GM21423 (cell line): ENCODE results near the gene UBQLN4.

ENCODE experiments used
- ATAC-seq: cut with Tn5 transposase; IDR thresholded peaks from one replicate; pipeline ENCODE4 v1.9.1; 2021; ENCODE audit warnings: mild to moderate bottlenecking, moderate library complexity; ENCODE audit not compliant: unreplicated experiment

Gene UBQLN4

DNA sequence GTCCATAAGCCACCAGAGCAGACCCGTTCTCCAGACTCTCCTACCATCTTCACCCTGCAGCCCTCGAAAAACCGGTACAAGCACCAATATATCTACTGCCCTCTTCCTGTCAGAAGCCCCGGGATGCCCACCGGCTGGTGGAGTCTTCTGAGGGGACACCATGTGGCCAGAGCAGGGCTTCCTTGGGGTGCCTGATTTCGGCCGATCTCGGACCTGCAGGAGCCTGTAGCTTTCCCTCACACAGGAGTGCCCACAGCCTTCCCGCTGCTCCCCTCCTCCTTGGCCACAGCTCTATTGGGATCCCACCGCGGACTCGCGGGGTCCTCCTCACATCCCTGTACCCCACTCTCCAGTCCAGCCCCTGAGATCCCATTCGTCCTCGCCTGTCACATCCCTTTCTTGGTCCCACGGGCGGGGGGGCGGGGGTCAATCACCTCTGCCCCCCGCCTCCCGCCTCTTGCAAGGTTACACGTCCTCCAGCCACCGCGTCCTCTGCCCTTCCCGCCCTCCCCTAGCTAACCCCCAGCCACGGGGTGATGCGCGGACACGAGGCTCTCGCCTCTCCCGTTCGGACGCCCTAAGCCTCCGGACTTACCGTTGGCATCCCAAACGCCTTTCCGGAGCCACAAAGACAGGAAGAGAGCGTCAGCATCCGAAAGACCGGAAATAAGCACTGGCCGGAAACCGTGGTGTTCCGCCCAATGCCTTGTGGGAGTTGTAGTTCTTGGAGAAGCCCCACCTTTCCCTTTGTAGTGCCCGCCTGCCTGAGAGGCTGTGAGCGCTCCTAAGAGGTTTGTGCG, 33.1 kb downstream of the UBQLN4 start, which contains the start of gene SSR2:
SSR2 (minus strand) TSS at position 659 of the 800 bp plus-strand sequence. CDS start 784 bp downstream, outside the sequence.
- peak; percentile 94 for ATAC-seq

DNA sequence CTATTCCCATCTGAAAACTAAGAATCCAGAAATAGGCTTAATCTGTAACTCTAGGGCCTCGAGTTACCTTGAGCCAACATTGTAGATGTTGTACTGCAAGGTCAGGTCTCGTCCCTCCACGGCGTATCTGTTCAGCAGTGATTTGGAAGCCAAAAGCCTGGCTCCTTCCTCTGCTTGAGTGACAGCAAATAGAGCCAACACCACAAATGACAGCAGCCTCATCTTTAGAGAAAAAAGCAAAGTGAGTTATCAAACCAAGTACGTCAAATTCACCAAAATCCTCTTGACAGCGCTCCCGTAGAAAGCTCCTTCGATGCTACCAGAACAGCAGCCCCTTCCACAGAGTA, 33.7 kb downstream of the UBQLN4 start:
- no peak for ATAC-seq

DNA sequence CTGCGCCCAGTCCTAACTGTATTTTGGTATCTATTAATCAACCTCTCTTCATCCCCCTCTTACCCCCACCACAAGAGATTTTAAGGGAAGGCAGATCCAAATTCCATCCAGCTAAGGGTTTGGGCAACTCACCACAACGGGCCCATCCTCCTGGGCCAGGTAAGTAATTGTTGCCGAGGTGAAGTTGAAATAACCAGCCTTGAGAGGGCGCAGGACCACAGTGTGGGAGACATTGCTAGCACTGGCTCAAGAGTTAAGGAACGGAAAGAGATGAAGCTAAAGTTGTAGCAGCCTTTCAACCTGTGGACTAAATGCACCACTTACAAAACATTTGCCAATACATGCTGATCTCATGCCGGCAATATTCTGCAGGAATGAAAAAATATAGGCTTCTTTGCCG, 38.8 kb downstream of the UBQLN4 start:
- no peak for ATAC-seq

DNA sequence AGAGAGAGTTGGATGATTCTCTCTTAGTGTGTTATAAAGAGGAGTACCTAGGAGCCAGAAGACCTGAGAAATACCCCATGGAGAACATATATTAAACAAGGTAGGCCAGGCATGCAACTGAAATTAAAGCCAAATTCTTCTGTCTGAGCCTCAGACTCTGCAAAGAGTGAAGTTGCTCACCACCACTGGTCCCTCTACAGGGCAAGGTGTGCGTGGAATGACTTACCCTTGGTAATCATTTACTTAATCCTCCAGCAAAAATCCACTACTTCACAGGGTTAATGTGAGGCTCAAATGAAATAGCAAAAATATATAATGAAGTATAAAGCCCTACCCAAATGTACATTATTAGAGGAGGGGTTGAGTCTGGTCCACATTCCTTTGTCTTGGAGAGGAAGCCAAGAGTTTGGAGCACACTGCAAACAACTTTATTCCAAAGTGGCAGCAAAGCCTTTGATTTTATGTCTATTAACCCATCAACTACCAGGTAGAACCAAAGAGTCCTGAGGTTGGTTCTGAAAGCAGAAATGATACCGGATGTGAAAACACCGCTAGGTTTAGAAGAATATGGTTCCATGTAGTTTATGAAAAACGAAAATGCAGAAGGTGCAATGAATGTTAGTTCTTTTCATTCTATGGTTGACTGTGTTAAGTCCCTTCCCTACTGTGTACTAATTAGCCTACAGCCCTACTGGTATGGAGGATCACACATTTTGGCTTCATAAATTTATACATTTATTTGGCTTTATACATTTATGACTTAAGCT, 41.4 kb downstream of the UBQLN4 start:
- peak; percentile 86 for ATAC-seq

DNA sequence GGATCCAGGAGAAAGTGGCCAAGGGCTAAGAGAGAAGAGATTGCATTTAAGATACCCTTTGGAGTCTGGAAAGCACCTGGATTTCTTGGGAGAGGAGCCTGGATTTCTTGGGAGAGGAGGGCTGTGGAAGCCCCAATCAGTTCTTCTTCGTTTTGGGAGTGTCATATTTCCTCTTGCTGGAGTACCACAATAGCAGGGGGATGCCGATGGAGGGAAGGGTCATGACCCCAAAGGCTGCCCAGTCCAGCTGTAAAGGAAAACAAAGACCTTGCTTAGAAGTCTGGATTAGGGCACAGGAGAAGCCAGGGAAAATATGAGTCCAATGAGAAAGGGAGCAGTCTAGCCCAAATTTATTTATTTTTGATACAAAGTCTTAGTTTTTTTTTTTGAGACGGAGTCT, 44.2 kb downstream of the UBQLN4 start:
- no peak for ATAC-seq

DNA sequence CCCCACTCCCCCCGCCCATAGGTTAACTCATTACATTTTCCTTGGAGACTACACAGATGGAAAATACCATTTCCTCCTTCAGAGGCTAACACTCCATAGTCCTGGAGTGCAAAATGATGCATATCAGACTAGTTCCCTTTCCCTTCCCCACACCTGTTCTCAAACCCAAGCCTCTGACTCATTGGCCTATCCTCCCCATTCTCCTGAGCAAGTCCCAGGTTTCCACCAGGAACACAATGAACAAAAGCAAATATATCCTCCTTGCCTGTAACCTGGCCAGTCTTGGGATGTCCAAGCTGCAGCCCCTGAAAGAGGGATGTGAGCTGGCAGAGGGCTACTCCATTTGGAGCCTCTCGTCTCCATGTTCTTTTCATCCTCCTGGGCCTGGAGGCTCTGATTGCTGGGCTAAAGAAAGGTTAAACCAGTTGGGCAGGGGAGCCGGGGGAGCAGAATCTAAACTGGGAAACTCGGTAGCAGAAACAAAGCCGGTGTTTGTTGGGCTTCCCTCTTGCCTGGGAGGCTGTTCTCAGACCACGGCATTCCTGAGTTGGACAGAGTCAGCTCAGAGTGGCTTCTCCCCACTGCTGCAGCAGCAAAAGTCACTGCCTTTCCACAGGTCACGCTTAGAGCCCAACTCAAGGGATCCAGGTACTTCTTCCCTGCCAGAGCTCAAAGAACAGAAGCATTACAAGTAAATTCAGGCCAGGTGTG, 46.8 kb downstream of the UBQLN4 start:
- ATAC-seq = no peak

DNA sequence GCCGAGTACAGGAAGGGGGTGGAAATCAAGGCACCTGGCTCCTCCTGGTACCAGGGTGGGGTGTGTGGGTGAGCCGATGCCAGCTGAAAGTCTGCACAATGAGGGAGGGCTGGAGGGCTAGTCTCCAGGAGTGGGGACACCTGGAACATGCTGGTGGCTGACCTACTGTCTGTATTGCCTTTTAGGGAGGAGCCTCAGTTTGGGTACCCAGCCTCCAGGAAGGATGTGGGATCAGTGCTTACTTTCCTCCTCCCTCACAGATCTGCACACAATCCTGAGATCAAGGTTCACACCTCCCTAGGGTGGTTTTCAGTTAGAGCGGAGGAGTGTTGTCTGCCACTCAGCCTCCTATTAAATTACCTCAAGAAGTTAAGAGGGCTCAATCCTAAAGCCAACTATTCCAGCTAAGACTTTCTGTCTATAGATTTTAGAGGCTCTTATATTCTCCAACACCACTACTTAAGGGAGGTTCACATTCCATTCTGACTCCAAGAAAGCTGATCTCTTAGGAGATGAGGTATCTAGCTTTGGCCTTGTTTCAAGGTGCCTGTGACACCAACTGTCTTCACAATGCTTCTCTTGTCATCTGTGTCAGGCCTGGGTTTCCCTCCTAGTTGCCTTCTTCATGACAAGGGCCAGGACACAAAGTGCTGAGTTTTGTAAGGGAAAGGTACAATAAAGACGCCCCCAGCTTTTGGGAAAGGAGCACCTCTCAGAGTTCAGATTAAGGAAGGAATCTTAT, 48.6 kb downstream of the UBQLN4 start:
- no peak for ATAC-seq

DNA sequence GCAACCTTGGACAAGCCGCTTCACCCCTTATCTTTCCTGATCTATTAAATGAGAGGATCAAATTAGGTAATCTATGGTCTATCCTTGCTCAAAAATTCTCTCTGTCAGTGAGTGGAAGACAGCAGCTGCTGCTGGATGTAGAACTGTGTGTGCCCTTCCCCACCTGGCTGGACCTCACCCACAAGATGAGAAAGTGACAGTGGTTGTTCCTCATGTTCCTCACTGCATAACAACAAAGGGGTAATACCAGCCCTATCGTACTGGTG, 49.7 kb downstream of the UBQLN4 start:
- no peak for ATAC-seq

DNA sequence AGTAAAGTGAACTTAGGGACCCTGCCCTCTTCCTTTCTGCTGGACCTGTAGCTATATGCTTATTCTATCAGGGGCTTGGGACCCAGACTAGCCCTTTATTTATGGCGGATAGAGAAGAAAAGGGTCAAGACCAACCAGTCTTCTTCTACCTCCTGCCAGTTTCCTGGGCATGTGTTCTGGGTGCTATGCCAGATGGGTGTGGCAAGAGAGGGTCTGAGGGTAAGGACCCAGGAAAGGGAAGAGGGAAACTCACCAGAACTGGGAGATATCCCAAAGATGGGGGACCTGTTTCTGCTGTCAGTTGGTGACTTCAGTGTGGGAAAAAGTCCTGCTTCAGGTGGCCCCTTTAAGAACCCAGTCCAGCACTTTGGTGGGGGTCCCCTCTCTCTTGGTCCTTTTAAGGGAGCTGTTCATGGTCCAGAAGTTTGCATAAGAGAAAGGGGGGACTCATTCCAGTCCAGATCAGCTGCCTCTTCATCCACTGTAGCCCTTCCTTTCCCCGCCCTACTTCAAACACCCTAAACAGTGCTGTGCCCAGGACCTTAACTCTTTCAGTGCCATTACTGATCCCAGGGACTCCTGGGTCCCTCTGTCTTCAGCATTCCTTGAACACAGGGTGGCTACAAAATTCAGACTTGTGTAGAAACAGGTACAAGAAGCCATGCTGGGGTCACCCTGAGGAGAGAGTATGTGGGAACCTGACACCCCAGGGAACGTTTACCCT, 51.2 kb downstream of the UBQLN4 start:
- no peak for ATAC-seq

DNA sequence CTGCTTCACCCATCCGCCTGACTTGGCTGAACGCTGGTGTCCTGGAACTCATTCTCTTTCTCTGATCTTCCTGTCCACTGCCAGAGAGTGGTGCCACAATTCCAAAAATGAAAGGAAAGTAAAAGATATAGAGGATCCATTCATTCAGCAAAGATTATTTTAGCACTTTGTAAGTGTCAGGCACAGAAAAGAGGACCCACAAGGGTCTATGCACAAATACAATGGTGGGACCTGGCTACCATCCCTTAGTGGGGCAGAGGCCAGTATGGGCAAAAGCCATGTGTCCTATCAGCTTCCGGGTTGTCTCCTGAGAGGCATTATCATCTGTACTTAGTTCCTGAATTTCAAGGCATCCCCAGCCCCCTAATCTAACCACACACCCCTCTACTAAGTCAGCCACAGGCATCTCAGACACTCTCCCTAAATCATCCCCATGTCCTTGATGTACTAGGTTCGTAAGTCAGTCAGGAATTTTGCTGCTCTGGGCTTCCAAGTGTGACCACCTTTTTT, 51.9 kb downstream of the UBQLN4 start:
- no peak for ATAC-seq

DNA sequence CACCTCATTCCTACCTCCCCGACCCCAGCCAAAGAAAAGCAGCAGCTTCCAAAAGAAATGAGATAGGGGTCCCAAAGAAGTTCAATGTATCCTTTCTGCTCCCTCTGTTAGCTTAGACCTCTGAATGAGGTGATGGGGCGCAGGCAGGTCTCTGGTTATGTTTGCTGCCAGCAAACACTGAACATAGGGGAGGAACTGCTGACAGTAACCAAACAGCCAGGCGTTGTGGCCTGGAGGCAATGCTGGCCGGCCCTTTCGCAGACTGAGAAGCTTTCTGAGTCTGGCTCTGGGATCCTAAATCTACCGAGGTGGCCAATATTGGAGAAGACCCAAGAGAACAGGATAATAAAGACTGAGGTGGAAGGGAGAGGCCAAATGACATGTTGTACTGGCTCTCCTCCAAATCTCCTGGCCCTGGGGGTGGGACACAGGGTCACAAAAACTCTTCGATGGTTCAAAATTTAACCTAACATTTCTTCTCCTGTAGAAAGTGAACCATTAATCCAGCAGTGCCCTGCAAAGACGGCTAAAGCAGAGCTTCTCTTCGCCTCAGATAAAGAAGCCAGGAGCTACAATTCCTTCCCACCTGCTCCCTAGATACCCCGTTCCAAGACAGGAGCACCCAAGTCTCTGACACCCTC, 52.5 kb downstream of the UBQLN4 start:
- no peak for ATAC-seq

DNA sequence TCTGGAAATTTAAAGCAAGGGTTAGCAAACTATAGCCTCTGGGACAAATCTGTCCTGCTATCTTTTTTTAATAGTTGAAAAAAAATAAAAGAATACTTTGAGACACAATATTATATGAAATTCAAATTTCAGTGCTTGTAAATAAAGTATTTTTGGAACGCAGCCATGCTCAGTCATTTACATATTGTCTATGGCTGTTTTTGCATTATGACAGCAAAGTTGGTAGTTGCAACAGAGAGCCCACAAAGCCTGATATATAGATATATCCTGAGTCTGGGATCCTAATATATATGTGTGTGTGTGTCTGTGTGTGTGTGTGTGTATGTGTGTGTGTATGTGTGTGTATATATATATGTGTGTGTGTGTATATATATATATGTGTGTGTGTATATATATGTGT, 53.6 kb downstream of the UBQLN4 start:
- ATAC-seq = no peak

DNA sequence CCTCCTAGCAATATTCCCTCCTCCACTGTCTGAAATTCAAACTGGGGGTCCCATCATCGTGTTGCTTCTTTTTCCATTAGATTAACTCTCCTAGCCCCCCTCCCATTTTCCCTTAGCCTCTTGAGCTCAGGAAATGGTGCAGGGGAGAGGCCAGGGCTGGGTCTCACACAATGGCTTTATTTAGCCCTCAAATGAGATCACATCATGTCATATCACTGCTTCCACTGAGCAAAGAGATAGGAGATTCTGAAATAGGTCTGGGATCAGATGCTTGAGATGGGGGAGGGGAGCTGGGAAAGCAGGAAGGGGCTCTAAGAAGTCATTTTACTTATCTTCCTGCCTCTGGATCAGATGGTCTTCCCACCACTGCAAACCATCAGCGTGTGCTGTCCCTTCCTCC, 57.4 kb downstream of the UBQLN4 start:
- ATAC-seq = no peak

DNA sequence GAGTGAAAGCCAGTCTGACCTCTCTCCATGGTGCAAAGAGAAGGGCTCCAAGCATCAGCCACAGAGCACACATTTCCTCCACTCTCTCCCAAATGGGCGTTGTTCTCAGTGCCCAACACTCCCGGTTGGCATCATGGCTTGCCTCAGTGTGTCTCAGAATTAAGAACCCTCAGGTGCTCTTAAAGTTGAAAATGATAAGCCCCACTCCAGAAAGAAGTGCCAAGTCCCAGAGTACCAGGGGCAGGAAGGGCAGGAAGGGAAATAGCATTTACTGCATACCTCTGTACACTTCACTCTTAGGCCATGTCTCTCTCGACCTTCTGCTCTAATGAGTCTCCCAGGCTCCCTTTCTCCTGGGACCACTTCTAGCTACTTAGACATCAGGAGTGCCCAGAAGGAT, 60.0 kb downstream of the UBQLN4 start:
- ATAC-seq = no peak

DNA sequence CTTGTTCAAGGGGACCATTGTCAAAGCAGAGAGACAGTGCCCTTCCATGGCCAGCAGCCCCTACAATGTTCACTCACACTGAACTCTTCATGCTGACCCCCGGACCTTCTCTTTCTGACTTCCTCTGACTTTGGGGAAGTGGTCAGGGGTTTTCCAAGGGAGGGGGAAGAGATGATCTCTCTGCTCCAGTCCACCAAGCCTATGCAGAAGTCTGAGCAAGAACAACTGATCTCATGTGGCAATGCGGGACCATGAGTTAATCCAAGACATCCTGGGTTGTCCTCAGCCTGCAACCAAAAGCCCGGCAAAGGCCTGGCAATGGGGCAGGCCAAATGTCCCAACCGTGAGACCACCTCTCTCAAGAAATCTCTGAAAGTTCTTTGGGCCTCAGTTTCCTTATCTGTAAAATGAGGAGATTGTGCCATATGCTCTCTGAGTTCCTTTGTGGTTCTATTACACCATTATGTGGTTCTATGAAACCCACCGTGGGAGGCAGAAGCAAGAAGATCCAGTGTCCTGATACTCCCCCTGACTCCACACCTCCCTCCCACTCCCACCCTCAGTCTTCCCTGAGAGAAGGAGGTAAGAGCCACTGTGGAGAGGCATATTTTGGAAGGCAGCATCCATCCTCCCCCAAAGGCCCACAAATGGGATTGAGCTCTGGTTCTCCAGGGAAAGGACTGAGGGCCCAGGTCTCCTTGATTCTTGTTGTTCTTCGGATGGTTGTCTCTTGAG, 63.4 kb downstream of the UBQLN4 start:
- ATAC-seq = no peak

DNA sequence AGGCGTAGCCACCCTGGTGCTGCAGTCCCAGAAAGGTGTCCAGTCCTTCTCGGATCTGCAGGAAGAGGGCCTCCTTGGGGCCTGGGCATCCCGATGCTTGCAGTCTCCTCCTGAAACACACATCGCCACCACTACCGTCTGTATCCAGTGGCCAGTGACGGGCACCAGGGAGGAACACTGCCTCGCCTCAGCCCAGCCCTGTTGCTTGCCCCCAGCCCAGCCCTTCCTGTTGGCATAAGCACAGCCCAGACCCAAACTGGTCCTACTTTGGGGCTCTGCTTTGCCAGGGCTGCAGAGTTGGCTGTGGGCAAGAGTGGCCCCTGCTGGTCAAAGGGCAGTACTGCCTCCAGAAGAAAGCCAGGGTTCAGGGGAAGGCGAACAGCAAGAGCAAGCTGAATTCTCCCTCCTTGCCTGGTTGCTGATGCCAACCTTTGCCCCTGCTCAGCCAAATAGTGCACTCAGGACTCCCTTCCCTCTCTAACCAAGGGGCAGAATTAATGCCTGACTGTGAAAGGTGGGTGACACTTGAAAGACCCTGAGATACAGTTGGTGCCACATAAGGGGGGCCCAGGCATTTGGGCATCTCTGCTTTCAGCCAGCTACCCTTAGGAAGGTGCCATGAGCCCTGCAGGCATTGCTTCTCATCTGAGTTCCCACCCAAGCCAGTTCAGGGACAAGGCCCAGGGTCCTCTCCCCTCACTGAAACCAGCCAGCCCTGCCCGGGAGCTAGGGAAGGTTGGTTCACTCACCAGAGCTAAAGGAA, 64.2 kb downstream of the UBQLN4 start:
- no peak for ATAC-seq
